ENCODE data around the gene PIEZO1. TPM values are rescaled to one million over a fixed set of nuclear protein-coding genes. Genes with fewer than 3 reads are reported as not detected.

Gene PIEZO1
- total RNA-seq, 3 donors from 2014 or later = 71.4 to 218 (median 129) TPM

DNA sequence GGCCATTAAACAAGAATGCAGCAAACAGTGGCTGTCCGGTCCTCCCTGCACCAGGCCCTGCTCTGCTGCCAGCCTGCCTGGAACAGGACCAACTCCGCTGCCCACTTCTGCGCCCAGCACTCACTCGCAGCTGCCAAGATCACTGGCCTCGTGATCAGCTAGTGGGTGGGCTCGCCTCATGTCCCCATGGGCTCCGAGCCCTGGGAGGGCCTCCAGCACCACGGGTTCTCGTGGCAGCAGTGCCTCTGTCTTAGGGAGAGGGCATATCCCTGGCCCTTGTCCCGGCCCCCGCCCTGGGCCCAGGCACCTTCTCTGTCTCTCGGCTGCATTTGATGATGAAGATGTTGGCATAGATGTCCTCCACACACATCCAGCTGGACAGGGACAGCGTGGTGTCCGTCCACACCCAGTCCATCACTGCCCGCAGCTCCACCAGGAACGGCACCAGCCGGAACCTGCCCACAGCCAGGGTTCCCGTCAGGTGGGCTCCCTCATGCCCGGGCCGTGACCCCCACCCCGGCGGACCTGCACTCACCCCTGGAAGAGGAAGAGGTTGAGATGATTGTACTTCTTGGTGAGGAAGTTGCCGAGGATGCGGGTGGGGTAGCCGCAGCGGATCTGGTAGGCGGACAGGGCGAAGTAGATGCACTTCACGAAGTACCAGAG, 65.6 kb downstream of the PIEZO1 start:
- no peaks in the 10 kb centered on the region for H3K36me3 ChIP-seq (ENCODE audit: low read depth)
- TF ChIP-seq, protein P1, sequence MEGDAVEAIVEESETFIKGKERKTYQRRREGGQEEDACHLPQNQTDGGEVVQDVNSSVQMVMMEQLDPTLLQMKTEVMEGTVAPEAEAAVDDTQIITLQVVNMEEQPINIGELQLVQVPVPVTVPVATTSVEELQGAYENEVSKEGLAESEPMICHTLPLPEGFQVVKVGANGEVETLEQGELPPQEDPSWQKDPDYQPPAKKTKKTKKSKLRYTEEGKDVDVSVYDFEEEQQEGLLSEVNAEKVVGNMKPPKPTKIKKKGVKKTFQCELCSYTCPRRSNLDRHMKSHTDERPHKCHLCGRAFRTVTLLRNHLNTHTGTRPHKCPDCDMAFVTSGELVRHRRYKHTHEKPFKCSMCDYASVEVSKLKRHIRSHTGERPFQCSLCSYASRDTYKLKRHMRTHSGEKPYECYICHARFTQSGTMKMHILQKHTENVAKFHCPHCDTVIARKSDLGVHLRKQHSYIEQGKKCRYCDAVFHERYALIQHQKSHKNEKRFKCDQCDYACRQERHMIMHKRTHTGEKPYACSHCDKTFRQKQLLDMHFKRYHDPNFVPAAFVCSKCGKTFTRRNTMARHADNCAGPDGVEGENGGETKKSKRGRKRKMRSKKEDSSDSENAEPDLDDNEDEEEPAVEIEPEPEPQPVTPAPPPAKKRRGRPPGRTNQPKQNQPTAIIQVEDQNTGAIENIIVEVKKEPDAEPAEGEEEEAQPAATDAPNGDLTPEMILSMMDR (IDR thresholded peaks at IDR 0.05) = no peak
- no peak for ATAC-seq

GRCh38 chr16:88718178-88718577, 66.8 kb downstream of the PIEZO1 start:
- ATAC-seq = no peak
- TF ChIP-seq, protein P1 (IDR thresholded peaks at IDR 0.05) = no peak
- Histone ChIP-seq H3K9me3 (no peaks in the 10 kb centered on the region), H3K4me1 (ENCODE audit: low read depth) (no peaks in the 10 kb centered on the region), H3K4me3 (no peak overlapping the region), H3K36me3 (ENCODE audit: low read depth) (no peaks in the 10 kb centered on the region)
- no peak for DNase-seq
- intact Hi-C loops (cut with DNase I, micrococcal nuclease) = no loop called here

More for the DNA sequence above, 65.6 kb downstream of the PIEZO1 start:
- Histone ChIP-seq H3K4me1 (ENCODE audit: low read depth) (no peaks in the 10 kb centered on the region), H3K9me3 (no peaks in the 10 kb centered on the region), H3K4me3 (no peak overlapping the region)
- DNase-seq = no peak
- intact Hi-C loops (cut with DNase I, micrococcal nuclease) = no loop called here

DNA sequence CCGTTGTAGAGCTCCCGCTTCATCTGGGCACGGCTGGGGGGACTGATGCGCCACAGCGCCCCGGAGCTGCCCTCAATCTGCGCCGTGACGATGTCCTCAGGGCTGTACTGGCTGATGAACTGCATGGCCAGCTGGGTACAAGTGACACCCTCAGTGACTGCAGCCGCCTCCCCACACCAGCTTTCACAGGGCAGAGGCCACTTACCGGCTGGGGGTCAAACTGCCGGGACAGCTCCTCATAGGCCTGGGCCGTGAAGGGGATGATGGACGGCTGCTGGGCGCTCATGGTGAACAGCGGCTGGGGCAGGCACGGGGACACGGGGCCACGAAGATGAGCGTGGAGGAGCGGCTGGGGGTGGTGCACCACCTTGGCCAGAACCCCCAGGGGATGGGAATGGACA, 68.4 kb downstream of the PIEZO1 start:
- Histone ChIP-seq H3K4me1 (ENCODE audit: low read depth) (no peaks in the 10 kb centered on the region), H3K36me3 (ENCODE audit: low read depth) (no peaks in the 10 kb centered on the region), H3K4me3 (no peak overlapping the region), H3K9me3 (no peaks in the 10 kb centered on the region)
- no peak for ATAC-seq
- TF ChIP-seq, protein P1 (IDR thresholded peaks at IDR 0.05) = no peak
- no peak for DNase-seq
- intact Hi-C loops (cut with DNase I, micrococcal nuclease) = no loop called here

GRCh38 chr16:88716201-88716600, 68.8 kb downstream of the PIEZO1 start:
- no peaks in the 10 kb centered on the region for H3K36me3 ChIP-seq (ENCODE audit: low read depth)

DNA sequence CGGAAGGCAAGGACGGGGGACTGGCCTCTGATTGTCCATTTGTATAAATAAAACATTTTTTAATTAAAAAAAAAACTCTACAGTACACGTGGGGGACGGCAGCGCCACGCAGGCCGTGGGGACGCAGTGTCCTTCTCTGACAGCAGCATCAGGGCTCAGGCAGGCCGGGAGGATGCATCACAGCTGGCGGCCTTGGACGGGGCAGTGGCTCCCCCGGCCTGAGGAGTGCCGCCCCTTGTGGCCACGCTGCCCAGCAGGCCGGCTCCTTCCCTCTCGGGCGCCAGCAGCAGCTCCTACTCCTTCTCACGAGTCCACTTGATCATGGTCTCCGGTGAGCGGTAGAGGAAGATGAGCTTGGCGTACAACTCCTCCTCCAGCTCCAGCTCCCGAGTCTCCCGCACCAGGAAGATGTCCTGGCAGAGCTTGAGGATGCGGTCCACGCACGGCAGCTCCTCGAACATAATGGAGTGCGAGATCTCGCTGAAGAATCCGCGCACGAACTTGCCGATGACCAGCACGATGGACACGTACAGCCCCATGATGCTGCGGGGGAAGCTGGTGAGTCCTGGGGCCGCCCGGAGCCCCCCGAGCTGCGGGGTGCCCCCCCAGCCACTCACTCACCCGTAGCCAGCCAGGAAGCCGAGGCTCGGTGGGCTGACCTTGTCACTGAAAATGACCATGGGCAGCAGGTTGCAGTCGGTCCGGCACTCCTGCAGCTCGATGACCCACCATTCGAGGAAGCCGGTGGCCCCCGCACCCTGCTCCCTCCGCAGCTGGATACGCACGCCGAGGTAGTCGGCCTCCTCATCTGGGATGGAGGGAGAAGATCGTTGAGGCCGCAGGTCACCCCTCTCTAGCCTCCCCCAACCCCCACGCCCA, 69.5 kb downstream of the PIEZO1 start:
- TF ChIP-seq, protein P1 (IDR thresholded peaks at IDR 0.05) = no peak
- Histone ChIP-seq H3K4me1 (ENCODE audit: low read depth) (no peaks in the 10 kb centered on the region), H3K36me3 (ENCODE audit: low read depth) (no peaks in the 10 kb centered on the region), H3K9me3 (no peaks in the 10 kb centered on the region), H3K4me3 (no peak overlapping the region)
- ATAC-seq = no peak
- intact Hi-C loops (cut with DNase I, micrococcal nuclease) = no loop called here
- DNase-seq = no peak

More at GRCh38 chr16:88716201-88716600, 68.8 kb downstream of the PIEZO1 start:
- Histone ChIP-seq H3K4me1 (ENCODE audit: low read depth) (no peaks in the 10 kb centered on the region), H3K4me3 (no peak overlapping the region), H3K9me3 (no peaks in the 10 kb centered on the region)
- TF ChIP-seq, protein P1 (IDR thresholded peaks at IDR 0.05) = no peak
- ATAC-seq (no peak), DNase-seq (no peak)
- intact Hi-C loops (cut with DNase I, micrococcal nuclease) = no loop called here
